ENCODE measurements around the gene CORO1A.
"Not testable (repeated sequence)": the region's sequence is repeated elsewhere in the genome, so short reads cannot be mapped to it uniquely, and the experiment has no call there.

Gene CORO1A

DNA sequence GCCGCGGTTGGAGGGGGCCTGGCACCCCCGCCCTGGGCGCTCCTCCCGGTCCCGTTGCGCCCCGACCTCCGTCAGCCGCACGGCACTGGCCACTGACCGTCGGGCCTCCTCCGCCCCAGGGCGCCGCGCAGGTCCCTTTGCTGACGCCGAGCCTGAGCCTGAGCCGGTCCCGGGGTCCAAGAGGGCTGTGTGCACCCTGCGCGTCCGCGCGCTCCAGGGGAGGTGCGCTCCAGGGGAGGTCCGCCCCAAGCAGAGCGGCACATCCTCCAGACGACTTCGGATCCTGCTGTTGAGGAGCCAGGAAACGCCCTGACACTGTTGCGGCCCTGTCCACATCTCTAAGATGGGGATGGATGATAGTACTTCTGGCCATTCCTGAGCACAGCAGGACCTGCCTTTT lies 22.9 kb downstream of the CORO1A start:
- DNase-seq, result not testable (repeated sequence)

DNA sequence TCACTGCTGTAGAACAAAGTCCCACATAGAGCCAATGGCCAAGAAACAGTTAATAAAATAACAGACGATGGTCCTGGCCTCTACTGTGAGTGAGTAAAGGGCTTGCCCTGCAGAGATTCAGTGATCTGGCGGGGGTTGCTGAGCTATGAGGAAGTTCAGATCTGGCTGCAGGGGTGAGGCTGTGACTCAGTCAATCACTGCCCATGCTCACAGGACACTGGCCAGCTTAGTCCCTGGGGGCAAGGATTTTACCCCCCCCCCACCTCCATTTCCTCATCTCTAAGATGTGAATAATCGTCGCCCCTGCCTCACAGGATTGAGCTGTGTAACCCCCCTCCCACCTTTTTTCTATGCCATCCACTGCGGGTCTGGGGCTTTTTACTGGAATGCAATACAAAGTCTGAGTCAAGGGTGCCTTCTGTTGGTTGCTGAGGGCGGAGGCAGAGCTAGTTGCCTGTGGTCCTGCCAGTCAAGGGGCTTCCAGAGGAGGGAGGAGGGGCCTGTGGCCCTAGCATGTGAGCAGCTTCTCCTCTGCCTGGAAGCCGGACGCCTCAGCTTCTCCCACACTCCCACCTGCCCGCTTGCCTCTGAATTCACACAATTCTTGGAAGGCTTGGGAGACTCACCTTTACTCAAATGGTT lies 23.8 kb downstream of the CORO1A start:
- not testable (repeated sequence) for DNase-seq

DNA sequence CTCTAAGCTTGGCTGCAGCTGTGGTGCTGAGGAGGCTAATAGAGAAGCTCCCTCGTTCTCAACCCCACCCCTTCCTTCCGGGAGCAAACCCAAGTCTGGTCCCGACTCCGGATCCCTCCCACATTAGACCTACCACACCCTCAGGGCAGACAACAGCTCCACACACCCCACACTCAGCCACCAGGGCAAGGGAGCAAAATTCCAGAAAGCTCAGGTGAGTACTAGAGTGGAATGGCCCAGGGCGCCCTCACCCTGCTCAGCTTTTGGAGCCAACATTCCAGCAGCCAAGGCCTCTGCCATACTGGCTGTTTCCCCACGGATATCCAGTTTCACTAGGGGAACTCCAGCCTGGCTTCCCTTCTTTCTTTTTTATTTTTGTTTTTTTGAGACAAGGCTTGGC lies 25.6 kb downstream of the CORO1A start:
- DNase-seq, result not testable (repeated sequence)

GRCh38 chr16:30211414-30211813 lies 28.0 kb downstream of the CORO1A start:
- not testable (repeated sequence) for DNase-seq

DNA sequence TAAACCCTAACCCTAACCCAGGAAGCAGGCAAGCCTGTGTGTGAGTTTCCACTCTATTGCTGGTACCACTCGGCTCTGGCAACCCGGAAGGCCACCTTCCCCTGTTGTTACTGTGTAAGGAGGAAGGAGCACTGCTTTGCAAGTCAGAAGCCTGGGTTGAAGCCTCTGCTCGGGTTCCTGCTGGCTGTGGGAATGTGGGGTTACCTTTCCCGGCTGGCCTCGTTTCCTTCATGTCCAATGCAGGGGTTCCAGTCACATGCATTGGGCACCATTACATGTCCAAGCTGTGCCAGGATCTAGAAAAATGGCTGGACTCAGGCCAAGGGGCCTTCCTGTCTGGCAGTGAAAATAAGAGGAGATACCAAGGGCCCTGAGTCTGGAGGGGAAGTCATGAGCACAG lies 33.7 kb downstream of the CORO1A start:
- DNase-seq, result not testable (repeated sequence)

All from NCI-H2081 treated with DMSO at 0.1 percent for 48 hours (cell line).